Lung (tissue), 12 donors: ENCODE measurements around the gene ARHGAP29. TPM values are rescaled to one million over a fixed set of nuclear protein-coding genes. Genes with fewer than 3 reads are reported as not detected.

Source experiments
- ATAC-seq: fragments of 200-7000 bp; cut with Tn5 transposase; one replicate; pipeline ENCODE4 v1.9.1; 2020; ENCODE audit warnings: moderate number of reproducible peaks; ENCODE audit not compliant: insufficient read depth, low FRiP score
- DNase-seq, 3 donors: peaks; one replicate each; pipeline ENCODE4 v3.0.0-alpha.2; 2013 to 2017
- H3K27ac ChIP-seq, 2 donors: one replicate each; pipeline ENCODE4 v1.5.1; 2013; ENCODE audit warnings: mild to moderate bottlenecking in 2 of 2, moderate library complexity in 2 of 2, control low read depth in 1 of 2, inconsistent platforms in 1 of 2, low read depth in 1 of 2, low read length in 1 of 2
- H3K27me3 ChIP-seq, 3 donors: one replicate each; pipeline ENCODE4 v1.5.1; 2013; ENCODE audit warnings: low read length in 2 of 3; ENCODE audit not compliant: control insufficient read depth in 3 of 3, insufficient read depth in 3 of 3
- H3K36me3 ChIP-seq, 4 donors: one replicate each; pipeline ENCODE4 v1.5.1; 2013; ENCODE audit warnings: low read length in 4 of 4, mild to moderate bottlenecking in 1 of 4, moderate library complexity in 1 of 4; ENCODE audit not compliant: control insufficient read depth in 4 of 4, insufficient read depth in 4 of 4
- H3K4me1 ChIP-seq, 5 donors: one replicate each; pipeline ENCODE4 v1.5.1; 2013; ENCODE audit warnings: low read length in 5 of 5, mild to moderate bottlenecking in 2 of 5, moderate library complexity in 1 of 5; ENCODE audit not compliant: control insufficient read depth in 5 of 5, insufficient read depth in 5 of 5
- H3K4me3 ChIP-seq: one replicate; pipeline ENCODE4 v1.5.1; 2013; ENCODE audit warnings: mild to moderate bottlenecking, control low read depth, moderate library complexity
- H3K9ac ChIP-seq, 2 donors: one replicate each; pipeline ENCODE4 v1.5.1; 2013; ENCODE audit warnings: low read length in 2 of 2, control low read depth in 1 of 2; ENCODE audit not compliant: insufficient read depth in 1 of 2
- H3K9me3 ChIP-seq, 4 donors: one replicate each; pipeline ENCODE4 v1.5.1; 2013; ENCODE audit warnings: low read length in 3 of 4, mild to moderate bottlenecking in 1 of 4, moderate library complexity in 1 of 4; ENCODE audit not compliant: control insufficient read depth in 4 of 4, insufficient read depth in 3 of 4
- WGBS, 2 donors: extraction: QIAGEN DNeasy Blood & Tissue Kit; methylation state at CpG; one replicate each; pipeline ENCODE4 v1.1.7; 2013; 5-methylcytosine and 5-hydroxymethylcytosine counted together
- polyA plus RNA-seq, 2 donors: library from polyadenylated mRNA; stranded (reverse); fragments of 200-250 nt; gene quantifications; one replicate each; pipeline ENCODE4 v1.2.1, GENCODE V29; 2013
- total RNA-seq, 2 donors: library from RNA; depleted of rRNA in 1 of 2; stranded (reverse); fragments of >200 nt in 1 of 2; gene quantifications; one replicate each; pipeline ENCODE4 v1.2.1, GENCODE V29; 2014 to 2021
- TF ChIP-seq, protein P1 (sequence below): IDR thresholded peaks from 2 replicates; pipeline ENCODE4 v1.5.1; 2012; ENCODE audit warnings: mild to moderate bottlenecking; ENCODE audit errors: control extremely low read depth, extremely low read depth
- donor health status: control.
- donor health status: control.
- donor health status: Bipolar disorder and iron deficiency.
- donor health status: healthy.
- donor health status: DM: yes; HTN: yes; CAD: no.

Gene ARHGAP29
- total and polyA plus RNA-seq, 4 donors = 13.3 to 144 (median 30.4) TPM

DNA sequence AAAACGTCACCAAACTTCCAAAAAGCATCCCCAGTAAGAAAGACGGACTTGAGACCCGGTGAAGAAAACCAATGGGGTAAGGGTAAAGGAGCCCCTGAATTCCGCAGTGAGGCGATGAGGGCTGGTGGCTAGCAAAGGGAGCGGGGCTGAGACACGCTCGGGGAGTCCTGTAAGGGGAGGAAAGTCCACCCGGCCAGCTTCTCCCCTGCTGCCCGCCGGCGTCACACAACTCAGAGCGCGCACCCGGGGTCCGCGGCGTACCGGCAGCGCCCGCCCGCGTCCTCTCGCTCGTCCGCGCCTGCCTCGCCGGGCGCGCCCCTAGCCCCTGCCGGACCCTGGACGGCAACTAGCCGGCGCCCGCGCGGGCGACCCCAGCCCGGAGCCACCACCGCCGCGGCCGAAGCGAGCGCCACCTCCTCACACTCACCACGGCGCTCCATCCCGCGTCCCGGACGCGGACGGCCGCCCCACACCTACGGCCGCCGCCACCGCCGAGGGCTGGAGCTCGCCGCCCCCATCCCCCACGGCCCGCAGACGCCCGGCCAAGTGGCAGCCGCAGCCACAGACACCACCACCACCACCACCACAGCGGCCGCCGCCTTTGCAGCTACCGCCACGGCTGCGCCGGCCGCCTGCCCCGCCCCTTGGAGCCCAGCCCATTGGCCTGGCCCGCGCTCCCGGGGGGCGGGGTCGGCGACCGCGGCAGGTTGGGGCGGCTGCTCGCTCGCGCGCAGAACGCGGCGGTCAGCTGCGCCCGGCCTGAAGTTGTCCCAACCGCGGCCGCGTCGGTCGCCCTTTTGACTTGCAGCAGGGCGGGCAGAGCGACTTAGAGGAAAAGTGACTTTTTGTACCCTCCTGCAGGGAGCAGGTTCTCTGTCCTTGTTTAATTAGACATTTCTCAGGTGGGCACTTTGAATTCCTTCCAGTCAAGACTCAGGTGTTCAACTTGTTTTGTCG, 10.0 kb upstream of the ARHGAP29 start:
- peaks cover 0 to 13% (median 0%) of the 10 kb centered on the region in 5 donors for H3K4me1 ChIP-seq

DNA sequence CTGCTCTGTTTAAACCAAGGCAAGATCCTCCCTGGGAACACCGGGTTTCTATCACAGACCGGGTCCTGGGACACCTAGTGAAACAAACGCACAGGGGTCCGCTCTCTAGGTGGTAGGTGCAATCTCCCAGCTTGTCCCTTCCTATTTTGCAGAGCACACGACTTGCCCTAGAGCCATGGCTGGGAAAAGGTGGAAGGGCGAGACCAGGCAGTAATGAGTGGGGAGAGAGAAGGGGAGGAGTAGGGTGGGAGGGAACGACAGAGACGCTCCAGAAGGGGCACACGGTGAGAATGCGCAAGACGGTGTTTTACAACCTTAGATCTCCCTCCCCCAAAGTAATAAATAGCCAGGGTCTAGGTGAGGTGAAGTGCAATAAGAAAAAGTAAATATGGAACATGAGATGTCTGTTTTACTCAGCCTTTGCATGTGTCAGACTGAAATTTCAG, 9.3 kb upstream of the ARHGAP29 start:
- Histone ChIP-seq H3K4me1 (peaks cover 0 to 13% (median 0%) of the 10 kb centered on the region in 5 donors), H3K27me3 (peaks cover 0 to 33% (median 18%) of the 10 kb centered on the region in 3 donors), H3K27ac (peak overlapping the region; percentile 96 to 97), H3K36me3 (no peaks in the 10 kb centered on the region), H3K4me3 (peak overlapping the region; percentile 91), H3K9ac (peak overlapping the region in 1 of 2 donors; percentile 77), H3K9me3 (peaks cover 0 to 5% (median 0%) of the 10 kb centered on the region in 4 donors)
- DNase-seq = peak in 1 of 3 donors; percentile 20
- WGBS, 2 donors = 4 to 6% methylated on average over 11 of the region's 11 CpGs
- TF ChIP-seq, protein P1, sequence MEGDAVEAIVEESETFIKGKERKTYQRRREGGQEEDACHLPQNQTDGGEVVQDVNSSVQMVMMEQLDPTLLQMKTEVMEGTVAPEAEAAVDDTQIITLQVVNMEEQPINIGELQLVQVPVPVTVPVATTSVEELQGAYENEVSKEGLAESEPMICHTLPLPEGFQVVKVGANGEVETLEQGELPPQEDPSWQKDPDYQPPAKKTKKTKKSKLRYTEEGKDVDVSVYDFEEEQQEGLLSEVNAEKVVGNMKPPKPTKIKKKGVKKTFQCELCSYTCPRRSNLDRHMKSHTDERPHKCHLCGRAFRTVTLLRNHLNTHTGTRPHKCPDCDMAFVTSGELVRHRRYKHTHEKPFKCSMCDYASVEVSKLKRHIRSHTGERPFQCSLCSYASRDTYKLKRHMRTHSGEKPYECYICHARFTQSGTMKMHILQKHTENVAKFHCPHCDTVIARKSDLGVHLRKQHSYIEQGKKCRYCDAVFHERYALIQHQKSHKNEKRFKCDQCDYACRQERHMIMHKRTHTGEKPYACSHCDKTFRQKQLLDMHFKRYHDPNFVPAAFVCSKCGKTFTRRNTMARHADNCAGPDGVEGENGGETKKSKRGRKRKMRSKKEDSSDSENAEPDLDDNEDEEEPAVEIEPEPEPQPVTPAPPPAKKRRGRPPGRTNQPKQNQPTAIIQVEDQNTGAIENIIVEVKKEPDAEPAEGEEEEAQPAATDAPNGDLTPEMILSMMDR = no peak
- ATAC-seq = no peak

More for the DNA sequence above, 10.0 kb upstream of the ARHGAP29 start:
- ATAC-seq (peak; percentile 90), DNase-seq (peak; percentile 57 to 76 (median 70))
- WGBS, 2 donors = 0 to 1% methylated on average over 78 to 103 of the region's 103 CpGs
- Histone ChIP-seq H3K27ac (peak overlapping the region; percentile 96 to 97), H3K4me3 (peak overlapping the region; percentile 91), H3K9ac (peak overlapping the region in 1 of 2 donors; percentile 77), H3K36me3 (no peaks in the 10 kb centered on the region), H3K27me3 (peaks cover 0 to 31% (median 18%) of the 10 kb centered on the region in 3 donors), H3K9me3 (peaks cover 0 to 5% (median 0%) of the 10 kb centered on the region in 4 donors)
- TF ChIP-seq, protein P1 = no peak

DNA sequence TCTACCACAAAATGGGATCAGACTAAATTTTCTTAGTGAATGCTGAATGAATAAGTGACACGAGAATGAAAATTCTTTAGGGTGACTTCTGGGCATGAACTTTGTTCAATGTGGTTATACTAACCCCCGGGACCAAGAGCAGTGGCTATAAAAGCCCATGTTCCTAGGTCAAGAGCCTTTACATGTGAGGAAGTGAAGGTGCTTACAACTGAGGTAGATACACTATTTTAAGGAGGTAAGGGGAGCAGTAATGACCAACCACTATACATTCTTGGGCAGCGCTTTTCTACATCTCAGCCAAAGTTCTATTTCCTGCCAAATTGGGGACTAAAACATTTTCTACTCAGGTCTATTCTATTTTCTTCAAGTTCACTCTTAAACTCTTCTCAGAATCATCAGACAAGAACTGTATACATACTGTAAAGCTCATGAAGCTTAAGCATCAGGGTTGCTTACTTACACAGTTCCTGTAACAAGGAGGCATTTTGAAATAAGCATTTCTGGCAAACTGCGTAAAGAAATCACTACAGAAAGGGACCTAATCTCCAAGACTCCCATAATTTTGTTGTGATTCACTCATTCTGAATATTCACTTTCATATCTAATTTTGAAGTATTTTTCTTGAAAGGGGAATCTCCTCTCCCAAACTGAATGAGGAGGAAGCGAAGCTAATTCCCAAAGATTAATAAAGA, 8.5 kb upstream of the ARHGAP29 start:
- peaks cover 0 to 5% (median 0%) of the 10 kb centered on the region in 4 donors for H3K9me3 ChIP-seq
- peak overlapping the region; percentile 63 to 66 for H3K27ac ChIP-seq
- H3K4me3 ChIP-seq = no peak overlapping the region
- TF ChIP-seq, protein P1 = no peak
- DNase-seq (no peak), ATAC-seq (no peak)
- H3K36me3 ChIP-seq = no peaks in the 10 kb centered on the region
- peaks cover 0 to 33% (median 18%) of the 10 kb centered on the region in 3 donors for H3K27me3 ChIP-seq
- H3K9ac ChIP-seq = no peak overlapping the region
- 48 to 74% methylated on average over 5 of the region's 5 CpGs for WGBS, 2 donors
- peaks cover 0 to 13% (median 0%) of the 10 kb centered on the region in 5 donors for H3K4me1 ChIP-seq
